Suprapubic skin (tissue), 4 donors: ENCODE results near the gene ZBTB49.

Experiments used
- EP300 ChIP-seq: sonication (generic); formaldehyde crosslinking; IDR thresholded peaks from one replicate; pipeline ENCODE4 v1.6.1; 2017; ENCODE audit warnings: antibody characterized with exemption
- POLR2A ChIP-seq, 2 donors: fragments of 450-650 bp; IDR thresholded peaks; one replicate each; pipeline ENCODE4 v1.6.1; 2017; ENCODE audit warnings: antibody characterized with exemption in 2 of 2, mild to moderate bottlenecking in 2 of 2, moderate library complexity in 2 of 2
- POLR2AphosphoS5 ChIP-seq, 3 donors: sonication (generic); formaldehyde crosslinking; IDR thresholded peaks; one replicate each; pipeline ENCODE4 v1.6.1; 2017; ENCODE audit warnings: antibody characterized with exemption in 3 of 3
- TF ChIP-seq, protein P1 (sequence below), 2 donors: fragments of 200-600 bp in 1 of 2; fragments of 450-650 bp in 1 of 2; sonication (generic) in 1 of 2; IDR thresholded peaks; one replicate each; pipeline ENCODE4 v1.5.1; 2016 to 2019; ENCODE audit warnings: antibody characterized with exemption in 2 of 2, mild to moderate bottlenecking in 1 of 2, moderate library complexity in 1 of 2

DNA sequence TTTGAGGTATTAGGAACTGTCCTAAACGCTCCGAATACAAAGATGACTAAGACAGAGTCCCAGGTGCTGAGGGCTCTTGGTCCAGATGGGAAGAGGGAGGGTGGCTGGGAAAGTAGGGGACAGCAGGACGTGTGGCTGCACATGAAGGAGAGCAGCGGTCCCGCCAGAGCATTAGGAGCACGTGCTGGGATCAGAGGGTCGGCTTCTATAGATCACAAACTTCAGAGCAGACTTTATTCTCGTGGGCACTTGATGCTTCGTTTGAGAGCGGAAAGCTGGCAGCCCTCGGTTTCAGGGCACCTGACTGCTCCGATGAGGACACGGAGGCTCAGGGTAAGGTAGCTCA lies 26.1 kb downstream of the ZBTB49 start:
- TF ChIP-seq, protein P1, sequence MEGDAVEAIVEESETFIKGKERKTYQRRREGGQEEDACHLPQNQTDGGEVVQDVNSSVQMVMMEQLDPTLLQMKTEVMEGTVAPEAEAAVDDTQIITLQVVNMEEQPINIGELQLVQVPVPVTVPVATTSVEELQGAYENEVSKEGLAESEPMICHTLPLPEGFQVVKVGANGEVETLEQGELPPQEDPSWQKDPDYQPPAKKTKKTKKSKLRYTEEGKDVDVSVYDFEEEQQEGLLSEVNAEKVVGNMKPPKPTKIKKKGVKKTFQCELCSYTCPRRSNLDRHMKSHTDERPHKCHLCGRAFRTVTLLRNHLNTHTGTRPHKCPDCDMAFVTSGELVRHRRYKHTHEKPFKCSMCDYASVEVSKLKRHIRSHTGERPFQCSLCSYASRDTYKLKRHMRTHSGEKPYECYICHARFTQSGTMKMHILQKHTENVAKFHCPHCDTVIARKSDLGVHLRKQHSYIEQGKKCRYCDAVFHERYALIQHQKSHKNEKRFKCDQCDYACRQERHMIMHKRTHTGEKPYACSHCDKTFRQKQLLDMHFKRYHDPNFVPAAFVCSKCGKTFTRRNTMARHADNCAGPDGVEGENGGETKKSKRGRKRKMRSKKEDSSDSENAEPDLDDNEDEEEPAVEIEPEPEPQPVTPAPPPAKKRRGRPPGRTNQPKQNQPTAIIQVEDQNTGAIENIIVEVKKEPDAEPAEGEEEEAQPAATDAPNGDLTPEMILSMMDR (IDR thresholded peaks at IDR 0.05) = no peak
- TF ChIP-seq POLR2A (IDR thresholded peaks at IDR 0.05) (no peak), EP300 (no peak), POLR2AphosphoS5 (IDR thresholded peaks at IDR 0.05) (no peak)
